CD4-positive, alpha-beta T cell (primary cell): Measurements from ENCODE around the gene SENP6. TPM values are rescaled to one million over a fixed set of nuclear protein-coding genes. Genes with fewer than 3 reads are reported as not detected.
"Not testable (repeated sequence)": the region's sequence is repeated elsewhere in the genome, so short reads cannot be mapped to it uniquely, and the experiment has no call there.

ENCODE experiments used
- ATAC-seq: fragments of 200-7000 bp; cut with Tn5 transposase; one replicate; pipeline ENCODE4 v1.10.0; 2022; ENCODE audit warnings: mild to moderate bottlenecking; ENCODE audit not compliant: poor library complexity
- CTCF ChIA-PET: fragments of 350-600 bp; sonication (Branson Sonifier 250); formaldehyde crosslinking; loops from one replicate; lab custom pipeline; 2021; ENCODE audit warnings: antibody characterized with exemption, inconsistent platforms; lab: Charles Lee
- POLR2A ChIA-PET: fragments of 350-600 bp; sonication (Branson Sonifier 250); formaldehyde crosslinking; loops from one replicate; lab custom pipeline; 2021; ENCODE audit warnings: antibody characterized with exemption, inconsistent platforms; lab: Charles Lee
- DNase-seq, 14 experiments: peaks; one replicate each; pipeline ENCODE4 v3.0.0-alpha.2; 2013 to 2020; ENCODE audit warnings: mixed read lengths in 2 of 14
- H3K27ac ChIP-seq, 2 donors: one replicate each; pipeline versions ENCODE4 v1.5.1 to v1.7.0; 2013; ENCODE audit warnings: low read length in 2 of 2, low read depth in 1 of 2, mild to moderate bottlenecking in 1 of 2
- H3K27me3 ChIP-seq, 2 experiments: 1 replicate in 1 of 2; 2 replicates in 1 of 2; pipeline versions ENCODE4 v1.6.1 to v1.7.0; 2013; ENCODE audit warnings: low read length in 2 of 2, control low read depth in 1 of 2, mild to moderate bottlenecking in 1 of 2, moderate library complexity in 1 of 2; ENCODE audit not compliant: insufficient read depth in 2 of 2, control insufficient read depth in 1 of 2
- H3K36me3 ChIP-seq: one replicate; pipeline ENCODE4 v1.6.1; 2013; ENCODE audit warnings: low read length, control low read depth; ENCODE audit not compliant: insufficient read depth
- H3K4me1 ChIP-seq: one replicate; pipeline ENCODE4 v1.6.1; 2013; ENCODE audit warnings: low read length, control low read depth; ENCODE audit not compliant: insufficient read depth
- H3K4me3 ChIP-seq: one replicate; pipeline ENCODE4 v1.5.1; 2013; ENCODE audit warnings: mild to moderate bottlenecking, low read length, moderate library complexity
- H3K9me3 ChIP-seq, 2 experiments: 1 replicate in 1 of 2; 2 replicates in 1 of 2; pipeline versions ENCODE4 v1.6.1 to v1.7.0; 2013; ENCODE audit warnings: low read length in 2 of 2, mild to moderate bottlenecking in 2 of 2, control low read depth in 1 of 2, moderate library complexity in 1 of 2; ENCODE audit not compliant: control insufficient read depth in 1 of 2, insufficient read depth in 1 of 2
- H3K27ac Mint-ChIP-seq: one replicate; pipeline ENCODE4 v1.8.0; 2020; ENCODE audit warnings: mixed read lengths
- H3K27me3 Mint-ChIP-seq: one replicate; pipeline ENCODE4 v1.8.0; 2021; ENCODE audit warnings: mixed read lengths
- H3K36me3 Mint-ChIP-seq: one replicate; pipeline ENCODE4 v1.8.0; 2021; ENCODE audit warnings: low read depth, mixed read lengths
- H3K4me1 Mint-ChIP-seq: one replicate; pipeline ENCODE4 v1.8.0; 2021; ENCODE audit warnings: low read depth, mixed read lengths
- H3K4me3 Mint-ChIP-seq: one replicate; pipeline ENCODE4 v1.8.0; 2020; ENCODE audit warnings: mild to moderate bottlenecking, mixed read lengths
- H3K9me3 Mint-ChIP-seq: one replicate; pipeline ENCODE4 v1.8.0; 2020; ENCODE audit warnings: mixed read lengths
- CTCF ChIP-seq: fragments of 200-600 bp; IDR thresholded peaks from one replicate; pipeline ENCODE4 v1.8.0; 2022; ENCODE audit warnings: antibody characterized with exemption, mild to moderate bottlenecking
- intact Hi-C, 2 experiments: fragments of 100-400 bp; cut with DNase I in 1 of 2; cut with micrococcal nuclease in 1 of 2; formaldehyde crosslinking; loops; one replicate each; pipeline versions ENCODE4 v1.15.1 to v1.9.0; 2023 to 2025; cut with DNase I, micrococcal nuclease
- total RNA-seq, 174 experiments: library from RNA in 2 of 174; stranded (reverse) in 2 of 174; gene quantifications; one replicate each; pipeline ENCODE4 v1.2.3 and lab custom pipeline; 2021 to 2026

The SENP6 gene
- total RNA-seq, 2 experiments from 2014 or later = 82.0 to 94.8 TPM

DNA sequence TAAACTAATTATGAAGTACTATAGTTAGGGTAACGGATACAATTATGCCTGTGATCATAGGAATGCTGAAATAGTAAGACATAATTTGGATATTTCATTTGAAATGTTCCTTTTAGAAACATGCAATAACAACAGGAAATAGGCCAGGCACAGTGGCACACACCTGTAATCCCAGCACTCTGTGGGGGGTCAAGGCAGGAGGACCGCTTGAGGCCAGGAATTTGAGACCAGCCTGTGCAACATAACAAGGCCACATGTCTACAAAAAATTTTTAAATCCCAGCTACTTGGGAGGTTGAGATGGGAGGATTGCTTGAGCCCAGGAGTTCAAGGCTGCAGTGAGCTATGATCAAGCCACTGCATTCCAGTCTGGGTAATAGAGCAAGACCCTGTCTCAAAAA lies 121.7 kb downstream of the SENP6 start:
- H3K27ac ChIP-seq = no peak overlapping the region
- H3K36me3 ChIP-seq = no peaks in the 10 kb centered on the region
- Mint-ChIP-seq H3K27me3 (no peaks in the 10 kb centered on the region), H3K27ac (no peak overlapping the region), H3K36me3 (no peaks in the 10 kb centered on the region), H3K9me3 (no peaks in the 10 kb centered on the region), H3K4me1 (no peaks in the 10 kb centered on the region), H3K4me3 (no peak overlapping the region)
- ChIA-PET CTCF (no interaction called here), POLR2A (no interaction called here)
- no peaks in the 10 kb centered on the region for H3K4me1 ChIP-seq
- H3K9me3 ChIP-seq = no peaks in the 10 kb centered on the region
- intact Hi-C loops = no loop called here
- H3K4me3 ChIP-seq = no peak overlapping the region
- no peak for DNase-seq
- no peaks in the 10 kb centered on the region for H3K27me3 ChIP-seq
- TF ChIP-seq CTCF = no peak
- ATAC-seq = no peak

GRCh38 chr6:75727206-75727605 lies 125.5 kb downstream of the SENP6 start:
- Mint-ChIP-seq H3K4me1 (no peaks in the 10 kb centered on the region), H3K27ac (no peak overlapping the region), H3K36me3 (no peaks in the 10 kb centered on the region), H3K4me3 (no peak overlapping the region), H3K27me3 (peaks cover 4% of the 10 kb centered on the region), H3K9me3 (no peaks in the 10 kb centered on the region)
- POLR2A ChIA-PET = interaction anchor here (0.7 kb wide), 1 partner anchor 121 kb away, joined by 3 read pairs; no protein-coding TSS in a partner anchor
- DNase-seq (no peak), ATAC-seq (no peak)
- CTCF ChIA-PET = no interaction called here
- TF ChIP-seq CTCF = no peak
- Histone ChIP-seq H3K27me3 (no peaks in the 10 kb centered on the region), H3K27ac (no peak overlapping the region), H3K4me3 (no peak overlapping the region), H3K4me1 (no peaks in the 10 kb centered on the region), H3K36me3 (no peaks in the 10 kb centered on the region), H3K9me3 (no peaks in the 10 kb centered on the region)
- intact Hi-C loops = no loop called here

DNA sequence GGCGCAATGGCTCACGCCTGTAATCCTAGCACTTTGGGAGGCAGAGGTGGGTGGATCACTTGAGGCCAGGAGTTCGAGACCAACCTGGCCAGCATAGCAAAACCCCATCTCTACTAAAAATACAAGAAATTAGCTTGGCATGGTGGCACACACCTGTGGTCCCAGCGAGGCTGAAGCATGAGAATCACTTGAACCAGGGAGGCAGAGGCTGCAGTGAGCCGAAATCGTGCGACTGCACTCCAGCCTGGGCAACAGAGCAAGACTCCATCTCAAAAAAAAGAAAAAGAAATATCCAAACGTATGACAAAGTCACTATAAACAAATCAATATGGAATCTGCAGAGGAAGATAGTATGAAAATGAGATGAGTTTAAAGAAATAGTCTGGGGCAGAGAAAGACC lies 129.3 kb downstream of the SENP6 start:
- H3K27me3 Mint-ChIP-seq, ATAC-seq, H3K36me3 ChIP-seq, intact Hi-C loops, H3K27me3 ChIP-seq, H3K27ac ChIP-seq, H3K4me1 Mint-ChIP-seq, DNase-seq, H3K4me3 Mint-ChIP-seq, H3K27ac Mint-ChIP-seq, H3K4me3 ChIP-seq, H3K4me1 ChIP-seq, POLR2A ChIA-PET, CTCF ChIA-PET, H3K9me3 Mint-ChIP-seq, H3K36me3 Mint-ChIP-seq, H3K9me3 ChIP-seq: not testable (repeated sequence)

DNA sequence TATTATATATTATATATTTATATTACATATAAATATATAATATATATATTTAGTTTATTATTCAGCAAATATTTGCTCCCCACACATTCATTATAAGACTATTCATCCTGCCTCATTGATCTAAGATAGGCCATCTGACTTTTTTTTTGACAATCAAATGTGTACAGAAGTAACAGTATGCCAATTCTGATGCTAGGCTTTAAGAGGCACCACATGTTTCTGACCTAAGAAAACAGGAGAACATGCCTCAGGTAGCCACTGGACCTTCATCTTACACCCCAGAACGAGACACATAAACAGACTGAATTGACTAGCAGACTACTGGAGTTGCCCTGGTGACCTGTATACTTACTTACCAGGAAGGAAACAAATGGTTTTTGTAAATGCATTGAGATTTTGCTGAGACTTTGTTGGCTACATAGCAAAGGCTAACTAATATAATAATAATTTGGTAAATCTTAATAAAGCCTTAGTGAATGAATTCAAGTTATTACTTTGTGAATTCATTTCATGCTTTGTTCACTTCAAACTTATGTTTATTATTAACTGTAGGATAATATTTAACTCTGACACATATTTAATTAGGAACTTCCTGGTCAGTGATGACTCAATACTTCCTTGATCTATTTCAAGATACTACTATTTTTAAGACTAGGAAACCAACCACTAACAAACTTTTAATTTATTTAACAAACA lies 134.0 kb downstream of the SENP6 start:
- intact Hi-C loops = no loop called here
- H3K4me1 Mint-ChIP-seq = no peaks in the 10 kb centered on the region
- H3K4me1 ChIP-seq = no peaks in the 10 kb centered on the region
- no peak for ATAC-seq
- H3K27ac ChIP-seq = no peak overlapping the region
- no peaks in the 10 kb centered on the region for H3K36me3 ChIP-seq
- ChIA-PET POLR2A (no interaction called here), CTCF (no interaction called here)
- no peak for TF ChIP-seq CTCF
- no peak overlapping the region for H3K4me3 ChIP-seq
- H3K9me3 ChIP-seq = no peaks in the 10 kb centered on the region
- DNase-seq = no peak
- no peaks in the 10 kb centered on the region for H3K36me3 Mint-ChIP-seq
- H3K27ac Mint-ChIP-seq = no peak overlapping the region
- H3K27me3 ChIP-seq = peaks cover 0 to 4% of the 10 kb centered on the region in 2 experiments
- no peaks in the 10 kb centered on the region for H3K9me3 Mint-ChIP-seq
- H3K4me3 Mint-ChIP-seq = no peak overlapping the region
- peaks cover 14% of the 10 kb centered on the region for H3K27me3 Mint-ChIP-seq
